Measurements from ENCODE around the gene ZNF444. TPM values are rescaled to one million over a fixed set of nuclear protein-coding genes. Genes with fewer than 3 reads are reported as not detected.

ZNF444 gene
- total RNA-seq, 1 donor from 2014 or later: 40.2 TPM

DNA sequence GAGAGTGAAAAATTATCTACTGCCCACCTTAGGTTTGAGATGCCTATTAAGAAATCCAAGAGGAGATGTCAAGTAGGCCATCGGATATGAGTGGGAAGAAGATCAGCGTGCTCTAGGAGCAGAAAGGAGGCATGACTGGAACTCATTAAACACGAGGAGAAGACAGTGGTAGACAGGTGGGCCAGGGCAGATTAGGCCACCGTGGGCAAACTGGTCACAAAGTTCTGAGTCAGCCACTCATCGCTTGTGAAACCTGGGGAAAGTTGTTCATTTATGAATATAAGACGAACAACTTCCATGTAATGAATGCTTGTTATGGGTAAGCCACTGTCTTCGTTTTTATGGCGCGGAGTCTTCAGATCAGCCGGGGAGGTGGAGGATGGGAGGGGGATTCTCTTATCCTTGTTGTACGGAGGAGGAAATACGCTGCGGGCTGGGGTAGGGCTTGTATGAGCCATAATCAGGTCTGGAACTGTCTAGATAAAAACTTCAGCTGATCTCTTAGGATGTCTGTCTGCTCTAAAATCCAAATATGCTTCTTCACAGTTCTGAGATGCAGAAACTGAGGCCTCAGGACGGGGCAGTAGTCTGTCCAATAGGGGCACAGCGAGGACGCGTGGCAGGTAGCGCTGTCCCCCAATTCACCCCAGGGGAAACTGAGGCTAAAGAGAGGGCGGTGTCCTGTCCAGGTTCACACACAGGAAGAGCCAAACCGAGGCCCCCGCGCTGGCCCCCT lies 1.1 kb upstream of the ZNF444 start:
- DNase-seq (ENCODE audit: low read depth): no peak

DNA sequence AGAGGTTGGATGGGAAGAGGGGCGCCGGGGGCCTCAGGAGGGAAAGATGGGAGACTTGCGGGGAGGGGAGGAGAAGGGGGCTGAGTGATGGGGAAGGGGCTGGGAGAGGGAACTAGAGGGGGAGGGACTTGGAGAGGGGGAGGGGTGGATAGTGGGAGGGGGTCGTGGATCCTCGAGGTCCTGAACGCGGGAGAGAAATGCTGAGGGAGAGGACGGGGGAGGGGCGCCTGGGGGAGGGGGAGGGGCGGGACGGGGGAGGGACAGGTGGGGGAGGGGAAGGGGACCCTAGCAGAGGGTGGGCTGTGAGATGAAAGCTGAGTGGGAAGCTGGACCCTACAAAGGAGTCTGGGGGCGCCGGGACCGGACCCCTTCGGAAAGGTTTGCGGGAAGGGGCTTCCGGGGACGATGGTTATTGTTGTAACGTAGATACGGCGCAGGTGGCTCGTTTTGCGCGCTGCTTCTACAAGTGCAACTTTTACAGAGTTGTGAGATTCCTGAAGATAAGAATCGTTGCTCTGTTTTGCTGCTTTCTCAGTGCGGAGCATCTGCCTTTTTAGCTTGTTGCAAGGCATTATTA lies 418 bp downstream of the ZNF444 start:
- TF ChIP-seq, protein P1, sequence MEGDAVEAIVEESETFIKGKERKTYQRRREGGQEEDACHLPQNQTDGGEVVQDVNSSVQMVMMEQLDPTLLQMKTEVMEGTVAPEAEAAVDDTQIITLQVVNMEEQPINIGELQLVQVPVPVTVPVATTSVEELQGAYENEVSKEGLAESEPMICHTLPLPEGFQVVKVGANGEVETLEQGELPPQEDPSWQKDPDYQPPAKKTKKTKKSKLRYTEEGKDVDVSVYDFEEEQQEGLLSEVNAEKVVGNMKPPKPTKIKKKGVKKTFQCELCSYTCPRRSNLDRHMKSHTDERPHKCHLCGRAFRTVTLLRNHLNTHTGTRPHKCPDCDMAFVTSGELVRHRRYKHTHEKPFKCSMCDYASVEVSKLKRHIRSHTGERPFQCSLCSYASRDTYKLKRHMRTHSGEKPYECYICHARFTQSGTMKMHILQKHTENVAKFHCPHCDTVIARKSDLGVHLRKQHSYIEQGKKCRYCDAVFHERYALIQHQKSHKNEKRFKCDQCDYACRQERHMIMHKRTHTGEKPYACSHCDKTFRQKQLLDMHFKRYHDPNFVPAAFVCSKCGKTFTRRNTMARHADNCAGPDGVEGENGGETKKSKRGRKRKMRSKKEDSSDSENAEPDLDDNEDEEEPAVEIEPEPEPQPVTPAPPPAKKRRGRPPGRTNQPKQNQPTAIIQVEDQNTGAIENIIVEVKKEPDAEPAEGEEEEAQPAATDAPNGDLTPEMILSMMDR (conservative IDR thresholded peaks at IDR 0.05; ENCODE audit: low read depth, low read length): no peak
- peak overlapping the region; percentile 63 for H3K4me3 ChIP-seq (ENCODE audit: low read depth, low read length)
- DNase-seq (ENCODE audit: low read depth): no peak

More for the DNA sequence above, 1.1 kb upstream of the ZNF444 start:
- TF ChIP-seq, protein P1 (conservative IDR thresholded peaks at IDR 0.05; ENCODE audit: low read depth, low read length): no peak
- peak overlapping the region; percentile 63 for H3K4me3 ChIP-seq (ENCODE audit: low read depth, low read length)

DNA sequence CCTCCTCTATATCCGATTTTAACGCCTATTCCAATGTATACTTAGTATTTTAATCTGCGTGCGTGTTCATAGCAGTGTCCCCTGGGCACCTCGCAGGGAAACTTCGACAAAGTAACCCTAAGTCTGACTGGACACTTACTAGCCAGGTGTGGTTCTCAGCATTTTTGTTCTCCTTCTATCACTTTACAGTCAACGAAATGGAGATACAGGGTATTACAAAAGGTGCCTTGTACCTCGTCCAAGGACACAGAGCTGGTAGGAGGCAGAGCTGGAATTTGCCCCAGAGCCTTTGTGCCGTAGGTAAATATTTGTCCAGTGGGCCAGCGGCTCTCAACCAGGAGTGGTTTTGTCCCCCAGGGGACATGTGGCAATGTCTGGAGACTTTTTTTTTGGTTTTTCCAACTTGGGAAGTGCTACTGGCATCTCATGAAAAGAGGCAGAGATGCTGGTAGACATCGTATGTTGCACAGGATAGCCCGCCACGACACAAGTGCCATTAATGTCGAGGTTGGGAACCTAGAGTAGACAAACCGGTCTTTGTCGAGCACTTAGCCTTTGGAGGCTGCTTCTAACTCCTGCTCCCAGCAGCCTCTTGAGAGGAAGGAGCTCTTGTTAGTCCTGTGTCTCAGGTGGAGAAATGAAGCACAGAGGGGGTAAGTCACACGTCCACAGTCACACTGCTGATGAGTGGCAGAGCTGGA lies 1.1 kb downstream of the ZNF444 start:
- TF ChIP-seq, protein P1 (conservative IDR thresholded peaks at IDR 0.05; ENCODE audit: low read depth, low read length): no peak
- no peak for DNase-seq (ENCODE audit: low read depth)
- peak overlapping the region; percentile 63 for H3K4me3 ChIP-seq (ENCODE audit: low read depth, low read length)

DNA sequence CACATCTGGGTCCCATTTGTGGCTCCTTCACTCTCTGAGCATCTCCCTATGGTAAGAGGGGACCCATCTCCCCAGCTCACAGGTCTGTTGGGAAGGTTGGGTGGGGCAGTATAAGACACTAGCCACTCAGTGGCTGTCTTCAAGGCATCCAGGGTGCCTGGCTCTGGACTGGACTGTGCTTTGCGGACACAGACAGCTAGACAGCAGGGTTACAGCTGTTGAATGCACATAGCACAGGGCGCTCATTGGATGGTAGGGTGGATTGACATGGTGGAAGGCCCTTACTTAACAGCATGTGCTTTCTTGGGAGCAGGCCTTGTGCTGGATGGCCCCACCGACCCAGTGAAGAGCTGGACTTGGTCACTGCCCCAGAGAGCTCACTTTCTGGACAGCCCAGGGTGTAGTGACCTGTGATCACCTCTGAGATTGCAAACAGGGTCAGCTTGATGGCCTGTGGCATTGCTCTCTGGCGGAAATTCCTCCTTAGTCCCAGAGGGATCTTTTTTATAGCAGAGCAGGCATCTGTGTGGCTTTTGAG lies 1.9 kb downstream of the ZNF444 start:
- H3K4me3 ChIP-seq (ENCODE audit: low read depth, low read length): no peak overlapping the region
- TF ChIP-seq, protein P1 (conservative IDR thresholded peaks at IDR 0.05; ENCODE audit: low read depth, low read length): no peak
- DNase-seq (ENCODE audit: low read depth): no peak

DNA sequence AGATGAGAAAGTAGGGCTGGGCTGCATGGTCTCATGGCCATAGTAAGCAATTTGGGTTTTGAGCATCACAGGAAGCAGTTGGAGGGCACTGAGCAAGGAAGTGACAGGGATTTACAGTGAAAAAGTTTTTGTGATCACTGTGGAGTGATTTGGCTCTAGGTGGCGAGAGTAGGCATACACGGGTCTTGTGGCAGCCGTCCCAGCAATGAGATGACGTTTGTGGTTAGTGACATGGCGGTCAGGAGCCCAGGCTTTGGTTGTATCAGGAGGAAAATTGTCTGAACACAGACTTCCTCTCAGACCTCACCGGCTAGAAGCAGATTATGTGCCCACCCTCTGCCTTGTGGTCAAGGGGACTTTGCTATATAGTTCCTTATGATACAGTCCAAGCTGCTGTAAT lies 3.3 kb downstream of the ZNF444 start:
- no peak for DNase-seq (ENCODE audit: low read depth)
- TF ChIP-seq, protein P1 (conservative IDR thresholded peaks at IDR 0.05; ENCODE audit: low read depth, low read length): no peak
- H3K4me3 ChIP-seq (ENCODE audit: low read depth, low read length): no peak overlapping the region

DNA sequence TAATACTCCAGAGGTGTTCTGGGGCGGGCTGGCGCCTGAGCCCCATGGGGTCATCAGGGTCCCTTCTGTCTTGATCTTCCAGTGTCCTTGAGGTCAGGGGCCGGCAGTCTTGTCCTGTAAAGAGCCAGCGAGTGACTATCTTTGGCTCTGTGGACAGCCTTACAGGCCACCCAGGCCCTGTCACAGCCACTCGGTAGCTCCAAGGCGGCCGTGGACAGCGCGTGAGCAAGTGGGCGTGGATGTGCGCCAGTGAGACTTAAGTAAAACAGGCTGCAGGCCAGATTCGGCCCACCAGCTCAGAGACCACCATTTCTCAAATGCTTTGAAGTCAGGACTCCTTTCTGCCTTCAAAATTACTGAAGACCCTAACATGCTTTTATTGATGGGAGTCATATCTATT lies 3.7 kb downstream of the ZNF444 start:
- TF ChIP-seq, protein P1 (conservative IDR thresholded peaks at IDR 0.05; ENCODE audit: low read depth, low read length): no peak
- no peak overlapping the region for H3K4me3 ChIP-seq (ENCODE audit: low read depth, low read length)
- no peak for DNase-seq (ENCODE audit: low read depth)
